CD4-positive, alpha-beta T cell (primary cell): Measurements from ENCODE around the gene CYP3A4. TPM values are rescaled to one million over a fixed set of nuclear protein-coding genes. Genes with fewer than 3 reads are reported as not detected.

Experiments
- ATAC-seq: fragments of 200-7000 bp; cut with Tn5 transposase; one replicate; pipeline ENCODE4 v1.10.0; 2022; ENCODE audit warnings: mild to moderate bottlenecking; ENCODE audit not compliant: poor library complexity
- CTCF ChIA-PET: fragments of 350-600 bp; sonication (Branson Sonifier 250); formaldehyde crosslinking; loops from one replicate; lab custom pipeline; 2021; ENCODE audit warnings: antibody characterized with exemption, inconsistent platforms; lab: Charles Lee
- POLR2A ChIA-PET: fragments of 350-600 bp; sonication (Branson Sonifier 250); formaldehyde crosslinking; loops from one replicate; lab custom pipeline; 2021; ENCODE audit warnings: antibody characterized with exemption, inconsistent platforms; lab: Charles Lee
- DNase-seq, 14 experiments: peaks; one replicate each; pipeline ENCODE4 v3.0.0-alpha.2; 2013 to 2020; ENCODE audit warnings: mixed read lengths in 2 of 14
- H3K27ac ChIP-seq, 2 donors: one replicate each; pipeline versions ENCODE4 v1.5.1 to v1.7.0; 2013; ENCODE audit warnings: low read length in 2 of 2, low read depth in 1 of 2, mild to moderate bottlenecking in 1 of 2
- H3K27me3 ChIP-seq, 2 experiments: 1 replicate in 1 of 2; 2 replicates in 1 of 2; pipeline versions ENCODE4 v1.6.1 to v1.7.0; 2013; ENCODE audit warnings: low read length in 2 of 2, control low read depth in 1 of 2, mild to moderate bottlenecking in 1 of 2, moderate library complexity in 1 of 2; ENCODE audit not compliant: insufficient read depth in 2 of 2, control insufficient read depth in 1 of 2
- H3K36me3 ChIP-seq: one replicate; pipeline ENCODE4 v1.6.1; 2013; ENCODE audit warnings: low read length, control low read depth; ENCODE audit not compliant: insufficient read depth
- H3K4me1 ChIP-seq: one replicate; pipeline ENCODE4 v1.6.1; 2013; ENCODE audit warnings: low read length, control low read depth; ENCODE audit not compliant: insufficient read depth
- H3K4me3 ChIP-seq: one replicate; pipeline ENCODE4 v1.5.1; 2013; ENCODE audit warnings: mild to moderate bottlenecking, low read length, moderate library complexity
- H3K9me3 ChIP-seq, 2 experiments: 1 replicate in 1 of 2; 2 replicates in 1 of 2; pipeline versions ENCODE4 v1.6.1 to v1.7.0; 2013; ENCODE audit warnings: low read length in 2 of 2, mild to moderate bottlenecking in 2 of 2, control low read depth in 1 of 2, moderate library complexity in 1 of 2; ENCODE audit not compliant: control insufficient read depth in 1 of 2, insufficient read depth in 1 of 2
- H3K27ac Mint-ChIP-seq: one replicate; pipeline ENCODE4 v1.8.0; 2020; ENCODE audit warnings: mixed read lengths
- H3K27me3 Mint-ChIP-seq: one replicate; pipeline ENCODE4 v1.8.0; 2021; ENCODE audit warnings: mixed read lengths
- H3K36me3 Mint-ChIP-seq: one replicate; pipeline ENCODE4 v1.8.0; 2021; ENCODE audit warnings: low read depth, mixed read lengths
- H3K4me1 Mint-ChIP-seq: one replicate; pipeline ENCODE4 v1.8.0; 2021; ENCODE audit warnings: low read depth, mixed read lengths
- H3K4me3 Mint-ChIP-seq: one replicate; pipeline ENCODE4 v1.8.0; 2020; ENCODE audit warnings: mild to moderate bottlenecking, mixed read lengths
- H3K9me3 Mint-ChIP-seq: one replicate; pipeline ENCODE4 v1.8.0; 2020; ENCODE audit warnings: mixed read lengths
- intact Hi-C, 2 experiments: fragments of 100-400 bp; cut with DNase I in 1 of 2; cut with micrococcal nuclease in 1 of 2; formaldehyde crosslinking; loops; one replicate each; pipeline versions ENCODE4 v1.15.1 to v1.9.0; 2023 to 2025; cut with DNase I, micrococcal nuclease
- total RNA-seq, 174 experiments: library from RNA in 2 of 174; stranded (reverse) in 2 of 174; gene quantifications; one replicate each; pipeline ENCODE4 v1.2.3 and lab custom pipeline; 2021 to 2026
- TF ChIP-seq, protein P1 (sequence below): fragments of 200-600 bp; IDR thresholded peaks from one replicate; pipeline ENCODE4 v1.8.0; 2022; ENCODE audit warnings: antibody characterized with exemption, mild to moderate bottlenecking

The CYP3A4 gene
- total RNA-seq, 2 experiments from 2014 or later = not detected

DNA sequence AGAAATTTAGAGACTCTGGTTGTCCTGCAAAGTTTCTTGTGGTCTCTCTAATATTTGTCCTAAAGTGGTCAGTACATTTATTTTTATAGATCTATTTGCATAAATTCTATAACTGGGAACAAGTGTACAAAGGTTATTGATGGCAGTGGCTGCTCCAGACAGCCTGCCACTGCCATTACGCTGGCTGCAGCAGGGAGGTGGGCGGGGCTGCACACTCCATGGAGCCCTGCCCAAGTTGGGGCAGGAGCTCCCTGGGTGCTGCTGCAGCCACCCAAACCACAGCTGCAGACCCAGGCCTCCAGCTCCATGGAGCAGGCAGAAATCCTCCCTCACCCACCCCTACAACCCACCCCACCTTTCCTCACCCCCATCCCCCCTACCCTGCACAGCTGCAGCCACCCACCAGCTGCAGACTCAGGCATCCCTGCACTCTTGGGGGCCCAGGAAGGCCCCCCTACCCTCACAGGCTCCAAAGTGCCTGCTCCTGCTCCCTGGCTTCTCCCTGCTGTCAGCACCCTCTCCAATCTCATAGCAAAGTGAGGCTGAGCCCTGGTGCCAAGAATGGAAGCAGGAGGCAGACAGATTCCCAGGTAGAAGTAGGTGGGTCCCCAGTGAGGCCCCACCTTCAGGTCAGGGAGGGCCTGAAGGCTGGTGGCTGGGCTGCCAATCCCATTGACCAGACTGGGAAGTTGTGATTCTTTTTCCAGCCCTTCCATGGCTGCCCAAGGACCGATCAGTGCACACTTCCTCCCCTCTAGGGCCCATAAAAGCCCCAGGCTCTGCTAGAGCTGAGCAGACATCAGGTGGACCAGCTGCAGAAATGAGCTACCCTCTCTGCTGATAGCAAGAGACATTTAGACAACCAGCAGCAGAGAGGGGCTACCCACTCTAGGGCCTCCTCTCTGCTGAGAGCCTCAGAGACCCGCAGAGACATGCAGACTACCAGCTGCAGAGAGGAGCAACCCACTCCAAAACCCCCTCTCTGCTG is 39.0 kb upstream of the CYP3A4 start:
- Mint-ChIP-seq H3K4me3 (no peak overlapping the region), H3K9me3 (no peaks in the 10 kb centered on the region), H3K36me3 (no peaks in the 10 kb centered on the region), H3K27ac (no peak overlapping the region), H3K27me3 (peaks cover 5% of the 10 kb centered on the region), H3K4me1 (no peaks in the 10 kb centered on the region)
- TF ChIP-seq, protein P1, sequence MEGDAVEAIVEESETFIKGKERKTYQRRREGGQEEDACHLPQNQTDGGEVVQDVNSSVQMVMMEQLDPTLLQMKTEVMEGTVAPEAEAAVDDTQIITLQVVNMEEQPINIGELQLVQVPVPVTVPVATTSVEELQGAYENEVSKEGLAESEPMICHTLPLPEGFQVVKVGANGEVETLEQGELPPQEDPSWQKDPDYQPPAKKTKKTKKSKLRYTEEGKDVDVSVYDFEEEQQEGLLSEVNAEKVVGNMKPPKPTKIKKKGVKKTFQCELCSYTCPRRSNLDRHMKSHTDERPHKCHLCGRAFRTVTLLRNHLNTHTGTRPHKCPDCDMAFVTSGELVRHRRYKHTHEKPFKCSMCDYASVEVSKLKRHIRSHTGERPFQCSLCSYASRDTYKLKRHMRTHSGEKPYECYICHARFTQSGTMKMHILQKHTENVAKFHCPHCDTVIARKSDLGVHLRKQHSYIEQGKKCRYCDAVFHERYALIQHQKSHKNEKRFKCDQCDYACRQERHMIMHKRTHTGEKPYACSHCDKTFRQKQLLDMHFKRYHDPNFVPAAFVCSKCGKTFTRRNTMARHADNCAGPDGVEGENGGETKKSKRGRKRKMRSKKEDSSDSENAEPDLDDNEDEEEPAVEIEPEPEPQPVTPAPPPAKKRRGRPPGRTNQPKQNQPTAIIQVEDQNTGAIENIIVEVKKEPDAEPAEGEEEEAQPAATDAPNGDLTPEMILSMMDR = no peak
- no peaks in the 10 kb centered on the region for H3K4me1 ChIP-seq
- POLR2A ChIA-PET = no interaction called here
- no peaks in the 10 kb centered on the region for H3K27me3 ChIP-seq
- H3K4me3 ChIP-seq = no peak overlapping the region
- no peaks in the 10 kb centered on the region for H3K9me3 ChIP-seq
- intact Hi-C loops = no loop called here
- CTCF ChIA-PET = no interaction called here
- no peak overlapping the region for H3K27ac ChIP-seq
- no peaks in the 10 kb centered on the region for H3K36me3 ChIP-seq
- DNase-seq (no peak), ATAC-seq (no peak)

DNA sequence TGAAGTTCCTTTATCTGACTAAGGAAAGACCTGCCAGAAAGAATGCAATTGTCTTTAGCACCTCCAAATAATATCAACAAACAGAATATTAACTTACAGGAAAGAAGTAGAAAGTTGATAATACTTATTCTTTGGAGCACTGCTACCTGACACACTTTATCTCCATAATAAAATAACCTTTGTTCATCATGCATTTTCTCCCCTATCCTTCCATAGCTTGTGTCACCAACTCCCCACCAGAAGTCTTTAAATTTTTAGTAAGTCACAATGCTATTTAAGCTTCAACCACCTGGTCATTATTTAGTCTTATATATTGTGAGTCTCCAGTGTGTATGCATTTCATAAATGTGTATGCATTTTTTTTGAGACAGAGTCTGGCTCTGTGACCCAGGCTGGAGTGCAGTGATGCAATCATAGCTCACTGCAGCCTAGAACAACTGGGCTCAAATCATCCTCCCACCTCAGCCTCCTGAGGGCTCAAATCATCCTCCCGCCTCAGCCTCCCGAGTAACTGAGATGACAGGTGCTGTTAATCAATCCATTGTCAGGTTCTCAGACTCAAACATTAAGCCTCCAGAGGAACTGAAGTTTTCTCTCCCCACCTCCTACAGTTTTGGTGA is 36.5 kb upstream of the CYP3A4 start:
- CTCF ChIA-PET = no interaction called here
- no peak overlapping the region for H3K27ac Mint-ChIP-seq
- no peak for DNase-seq
- no peaks in the 10 kb centered on the region for H3K36me3 Mint-ChIP-seq
- no peaks in the 10 kb centered on the region for H3K4me1 Mint-ChIP-seq
- H3K4me1 ChIP-seq = no peaks in the 10 kb centered on the region
- ATAC-seq = no peak
- POLR2A ChIA-PET = no interaction called here
- no peaks in the 10 kb centered on the region for H3K9me3 Mint-ChIP-seq
- TF ChIP-seq, protein P1 = no peak
- H3K36me3 ChIP-seq = no peaks in the 10 kb centered on the region
- intact Hi-C loops = no loop called here
- no peak overlapping the region for H3K4me3 ChIP-seq
- no peaks in the 10 kb centered on the region for H3K27me3 ChIP-seq
- no peak overlapping the region for H3K4me3 Mint-ChIP-seq
- no peaks in the 10 kb centered on the region for H3K9me3 ChIP-seq
- H3K27ac ChIP-seq = no peak overlapping the region
- H3K27me3 Mint-ChIP-seq = peaks cover 12% of the 10 kb centered on the region

DNA sequence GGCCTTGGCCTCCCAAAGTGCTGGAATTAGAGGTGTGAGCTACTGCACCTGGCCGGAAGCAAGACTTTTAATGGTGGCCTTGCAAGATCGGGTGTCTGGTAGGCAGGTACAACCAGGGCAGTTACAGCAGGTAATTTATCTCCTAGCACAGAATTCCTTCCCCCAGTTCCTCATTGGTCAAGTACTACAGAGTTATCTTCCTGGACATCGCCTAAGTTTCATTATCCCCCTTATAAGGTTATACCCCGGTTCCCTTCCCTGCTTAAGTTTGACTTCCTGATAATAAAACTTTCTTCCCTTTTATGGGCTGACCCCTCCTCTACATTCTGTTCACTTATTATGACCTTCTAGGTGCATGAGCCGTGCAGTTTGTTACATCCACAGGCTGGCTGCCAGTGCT is 24.8 kb upstream of the CYP3A4 start:
- no peak overlapping the region for H3K27ac ChIP-seq
- no peak overlapping the region for H3K4me3 ChIP-seq
- ATAC-seq = no peak
- Mint-ChIP-seq H3K9me3 (peaks cover 1% of the 10 kb centered on the region), H3K27ac (no peak overlapping the region), H3K4me1 (no peaks in the 10 kb centered on the region), H3K36me3 (no peaks in the 10 kb centered on the region), H3K4me3 (no peak overlapping the region), H3K27me3 (peaks cover 51% of the 10 kb centered on the region)
- POLR2A ChIA-PET = no interaction called here
- no peaks in the 10 kb centered on the region for H3K36me3 ChIP-seq
- no peak for DNase-seq
- no peaks in the 10 kb centered on the region for H3K9me3 ChIP-seq
- TF ChIP-seq, protein P1 = no peak
- H3K27me3 ChIP-seq = peaks cover 2 to 10% of the 10 kb centered on the region in 2 experiments
- CTCF ChIA-PET = no interaction called here
- intact Hi-C loops = no loop called here
- no peaks in the 10 kb centered on the region for H3K4me1 ChIP-seq
